ENCODE results near the gene DUT. TPM values are rescaled to one million over a fixed set of nuclear protein-coding genes. Genes with fewer than 3 reads are reported as not detected.
A peak's percentile ranks its signal among the peaks of the same experiment; 100 is the strongest.

DUT gene
- total RNA-seq, 1 experiment from 2014 or later: 81.1 TPM

- intact Hi-C loops (cut with micrococcal nuclease): no loop called here
- H3K4me3 Mint-ChIP-seq (ENCODE audit: unreplicated experiment): no peak overlapping the region
- H3K4me1 Mint-ChIP-seq (ENCODE audit: insufficient read depth, unreplicated experiment): peaks cover 21% of the 10 kb centered on the region
These were observed 50.6 kb downstream of the DUT start for GRCh38 chr15:48381861-48382260.

GRCh38 chr15:48383031-48383430, 51.8 kb downstream of the DUT start:
- H3K36me3 Mint-ChIP-seq (ENCODE audit: insufficient read depth, unreplicated experiment): no peaks in the 10 kb centered on the region
- no TSS peak for BruUV-seq (replicated peaks)
- no peak overlapping the region for H3K4me3 Mint-ChIP-seq (ENCODE audit: unreplicated experiment)
- H3K9me3 Mint-ChIP-seq (ENCODE audit: unreplicated experiment): no peaks in the 10 kb centered on the region
- peaks cover 21% of the 10 kb centered on the region for H3K4me1 Mint-ChIP-seq (ENCODE audit: insufficient read depth, unreplicated experiment)
- ChIA-PET POLR2A (interaction anchor here (0.6 to 1.5 kb wide), 3 partner anchors 9 to 428 kb away, joined by 3 to 8 read pairs (median 3); partner anchors contain the start of gene CEP152), CTCF (interaction anchor here (1.4 kb wide), 1 partner anchor 25 kb away, joined by 5 read pairs; no protein-coding TSS in a partner anchor)
- no peak overlapping the region for H3K27ac Mint-ChIP-seq (ENCODE audit: low read depth, unreplicated experiment)
- no peak for DNase-seq (ENCODE audit: unreplicated experiment)
- no peak for TF ChIP-seq CTCF (IDR thresholded peaks at IDR 0.05; ENCODE audit: unreplicated experiment)
- no peaks in the 10 kb centered on the region for H3K27me3 Mint-ChIP-seq (ENCODE audit: insufficient read depth, unreplicated experiment)
- intact Hi-C loops (cut with micrococcal nuclease): no loop called here

More at GRCh38 chr15:48381861-48382260, 50.6 kb downstream of the DUT start:
- no peak overlapping the region for H3K27ac Mint-ChIP-seq (ENCODE audit: low read depth, unreplicated experiment)
- no peak for DNase-seq (ENCODE audit: unreplicated experiment)
- no peaks in the 10 kb centered on the region for H3K36me3 Mint-ChIP-seq (ENCODE audit: insufficient read depth, unreplicated experiment)
- ChIA-PET POLR2A (interaction anchor here (1.5 kb wide), 1 partner anchor 10 kb away, joined by 8 read pairs; no protein-coding TSS in a partner anchor), CTCF (no interaction called here)
- BruUV-seq (replicated peaks): no TSS peak
- no peaks in the 10 kb centered on the region for H3K9me3 Mint-ChIP-seq (ENCODE audit: unreplicated experiment)
- no peaks in the 10 kb centered on the region for H3K27me3 Mint-ChIP-seq (ENCODE audit: insufficient read depth, unreplicated experiment)
- TF ChIP-seq CTCF (IDR thresholded peaks at IDR 0.05; ENCODE audit: unreplicated experiment): no peak

GRCh38 chr15:48384616-48385015, 53.4 kb downstream of the DUT start:
- Mint-ChIP-seq H3K27me3 (ENCODE audit: insufficient read depth, unreplicated experiment) (no peaks in the 10 kb centered on the region), H3K4me1 (ENCODE audit: insufficient read depth, unreplicated experiment) (peaks cover 35% of the 10 kb centered on the region), H3K9me3 (ENCODE audit: unreplicated experiment) (no peaks in the 10 kb centered on the region), H3K36me3 (ENCODE audit: insufficient read depth, unreplicated experiment) (no peaks in the 10 kb centered on the region), H3K27ac (ENCODE audit: low read depth, unreplicated experiment) (peak overlapping the region; percentile 92), H3K4me3 (ENCODE audit: unreplicated experiment) (no peak overlapping the region)
- DNase-seq (ENCODE audit: unreplicated experiment): peak; percentile 53
- intact Hi-C loops (cut with micrococcal nuclease): no loop called here
- TF ChIP-seq CTCF (IDR thresholded peaks at IDR 0.05; ENCODE audit: unreplicated experiment): no peak
- ChIA-PET POLR2A (interaction anchor here (0.6 to 1.7 kb wide), 9 partner anchors 10 to 242 kb away, joined by 3 to 8 read pairs (median 4); no protein-coding TSS in a partner anchor), CTCF (interaction anchor here (0.6 to 2.0 kb wide), 3 partner anchors 10 to 477 kb away, joined by 3 to 5 read pairs (median 5); no protein-coding TSS in a partner anchor)
- no TSS peak for BruUV-seq (replicated peaks)

- no peaks in the 10 kb centered on the region for H3K9me3 Mint-ChIP-seq (ENCODE audit: unreplicated experiment)
- peak; percentile 63 for DNase-seq (ENCODE audit: unreplicated experiment)
- no peaks in the 10 kb centered on the region for H3K27me3 Mint-ChIP-seq (ENCODE audit: insufficient read depth, unreplicated experiment)
- peak overlapping the region; percentile 92 for H3K27ac Mint-ChIP-seq (ENCODE audit: low read depth, unreplicated experiment)
- no TSS peak for BruUV-seq (replicated peaks)
- H3K4me1 Mint-ChIP-seq (ENCODE audit: insufficient read depth, unreplicated experiment): peaks cover 35% of the 10 kb centered on the region
- intact Hi-C loops (cut with micrococcal nuclease): no loop called here
- H3K4me3 Mint-ChIP-seq (ENCODE audit: unreplicated experiment): no peak overlapping the region
- ChIA-PET POLR2A (interaction anchor here (0.6 to 1.7 kb wide), 13 partner anchors 9 to 653 kb away, joined by 3 to 8 read pairs (median 3); no protein-coding TSS in a partner anchor), CTCF (interaction anchor here (0.6 to 2.0 kb wide), 3 partner anchors 11 to 476 kb away, joined by 3 to 5 read pairs (median 5); no protein-coding TSS in a partner anchor)
- TF ChIP-seq CTCF (IDR thresholded peaks at IDR 0.05; ENCODE audit: unreplicated experiment): no peak
- H3K36me3 Mint-ChIP-seq (ENCODE audit: insufficient read depth, unreplicated experiment): no peaks in the 10 kb centered on the region
These were observed 54.0 kb downstream of the DUT start for GRCh38 chr15:48385031-48385830.

Data from MCF 10A (cell line).